Stomach (tissue), 4 donors: Measurements from ENCODE around the gene CENATAC.

Experiments used
- EP300 ChIP-seq: sonication (generic); formaldehyde crosslinking; IDR thresholded peaks from one replicate; pipeline ENCODE4 v1.6.1; 2017; ENCODE audit warnings: antibody characterized with exemption
- POLR2A ChIP-seq, 4 donors: fragments of 450-650 bp; IDR thresholded peaks; one replicate each; pipeline ENCODE4 v1.6.1; 2016; ENCODE audit warnings: antibody characterized with exemption in 4 of 4, control low read depth in 2 of 4, mild to moderate bottlenecking in 1 of 4, moderate library complexity in 1 of 4
- TF ChIP-seq, protein P1 (sequence below), 7 experiments: fragments of 450-650 bp in 4 of 7; fragments of 200-600 bp in 3 of 7; sonication (generic) in 3 of 7; IDR thresholded peaks; one replicate each; pipeline ENCODE4 v1.5.1; 2016 to 2019; ENCODE audit warnings: antibody characterized with exemption in 7 of 7, control low read depth in 2 of 7, mild to moderate bottlenecking in 1 of 7

DNA sequence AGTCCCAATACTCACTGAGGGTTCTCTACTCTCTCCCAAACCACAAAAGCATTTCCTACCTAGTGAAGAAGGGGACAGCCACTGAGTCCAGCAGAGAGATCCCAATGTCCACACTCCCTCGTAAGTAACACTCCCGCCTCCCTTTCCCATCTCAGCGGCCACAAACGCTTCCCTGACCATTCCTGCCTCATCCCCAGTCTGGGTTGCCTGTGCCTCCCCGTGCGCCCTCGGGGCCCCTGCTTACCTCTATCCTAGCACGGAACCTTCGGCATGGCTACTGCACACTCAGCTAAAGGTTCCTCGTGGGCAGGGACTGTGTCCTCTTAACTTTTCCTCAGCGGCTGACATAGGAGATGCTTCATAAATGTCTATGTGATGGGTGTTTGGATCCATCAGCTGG is 40.4 kb upstream of the CENATAC start:
- TF ChIP-seq, protein P1, sequence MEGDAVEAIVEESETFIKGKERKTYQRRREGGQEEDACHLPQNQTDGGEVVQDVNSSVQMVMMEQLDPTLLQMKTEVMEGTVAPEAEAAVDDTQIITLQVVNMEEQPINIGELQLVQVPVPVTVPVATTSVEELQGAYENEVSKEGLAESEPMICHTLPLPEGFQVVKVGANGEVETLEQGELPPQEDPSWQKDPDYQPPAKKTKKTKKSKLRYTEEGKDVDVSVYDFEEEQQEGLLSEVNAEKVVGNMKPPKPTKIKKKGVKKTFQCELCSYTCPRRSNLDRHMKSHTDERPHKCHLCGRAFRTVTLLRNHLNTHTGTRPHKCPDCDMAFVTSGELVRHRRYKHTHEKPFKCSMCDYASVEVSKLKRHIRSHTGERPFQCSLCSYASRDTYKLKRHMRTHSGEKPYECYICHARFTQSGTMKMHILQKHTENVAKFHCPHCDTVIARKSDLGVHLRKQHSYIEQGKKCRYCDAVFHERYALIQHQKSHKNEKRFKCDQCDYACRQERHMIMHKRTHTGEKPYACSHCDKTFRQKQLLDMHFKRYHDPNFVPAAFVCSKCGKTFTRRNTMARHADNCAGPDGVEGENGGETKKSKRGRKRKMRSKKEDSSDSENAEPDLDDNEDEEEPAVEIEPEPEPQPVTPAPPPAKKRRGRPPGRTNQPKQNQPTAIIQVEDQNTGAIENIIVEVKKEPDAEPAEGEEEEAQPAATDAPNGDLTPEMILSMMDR (IDR thresholded peaks at IDR 0.05) = no peak
- TF ChIP-seq EP300 = no peak
- no peak for TF ChIP-seq POLR2A (IDR thresholded peaks at IDR 0.05)
